ENCODE results near the gene EPB41L1. TPM values are rescaled to one million over a fixed set of nuclear protein-coding genes. Genes with fewer than 3 reads are reported as not detected.

Gene EPB41L1
- total and polyA plus RNA-seq, 10 donors: 1.5 to 18.6 (median 12.0) TPM

DNA sequence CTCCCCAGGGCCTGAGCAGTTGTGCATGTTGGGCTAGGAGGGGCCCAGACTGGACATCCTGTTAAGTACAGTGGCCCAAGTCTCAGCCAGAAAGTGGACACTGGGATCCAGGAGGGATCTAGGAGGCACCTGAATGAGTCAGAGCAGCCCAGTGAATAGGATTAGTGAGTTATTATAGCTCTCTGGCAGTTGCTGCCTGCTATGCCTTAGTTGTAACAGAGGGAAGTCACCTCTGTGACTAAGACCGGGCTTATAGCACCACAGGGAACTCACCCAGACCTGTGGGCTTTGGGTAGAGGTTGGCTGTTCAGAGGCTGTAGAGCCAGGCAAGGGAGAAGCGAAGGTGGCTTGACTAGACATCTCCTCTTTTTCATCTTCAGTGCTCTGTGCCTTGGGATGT lies 42.7 kb downstream of the EPB41L1 start:
- intact Hi-C loops (cut with DNase I; ENCODE audit: low total_unique reads): loop anchor here (5.0 to 10.0 kb wide), 2 partner anchors 40 to 202 kb away; no protein-coding TSS in a partner anchor
- 81 to 95% (median 89%) methylated on average over 2 of the region's 2 CpGs for WGBS, 5 donors
- no peak overlapping the region for H3K27ac ChIP-seq

DNA sequence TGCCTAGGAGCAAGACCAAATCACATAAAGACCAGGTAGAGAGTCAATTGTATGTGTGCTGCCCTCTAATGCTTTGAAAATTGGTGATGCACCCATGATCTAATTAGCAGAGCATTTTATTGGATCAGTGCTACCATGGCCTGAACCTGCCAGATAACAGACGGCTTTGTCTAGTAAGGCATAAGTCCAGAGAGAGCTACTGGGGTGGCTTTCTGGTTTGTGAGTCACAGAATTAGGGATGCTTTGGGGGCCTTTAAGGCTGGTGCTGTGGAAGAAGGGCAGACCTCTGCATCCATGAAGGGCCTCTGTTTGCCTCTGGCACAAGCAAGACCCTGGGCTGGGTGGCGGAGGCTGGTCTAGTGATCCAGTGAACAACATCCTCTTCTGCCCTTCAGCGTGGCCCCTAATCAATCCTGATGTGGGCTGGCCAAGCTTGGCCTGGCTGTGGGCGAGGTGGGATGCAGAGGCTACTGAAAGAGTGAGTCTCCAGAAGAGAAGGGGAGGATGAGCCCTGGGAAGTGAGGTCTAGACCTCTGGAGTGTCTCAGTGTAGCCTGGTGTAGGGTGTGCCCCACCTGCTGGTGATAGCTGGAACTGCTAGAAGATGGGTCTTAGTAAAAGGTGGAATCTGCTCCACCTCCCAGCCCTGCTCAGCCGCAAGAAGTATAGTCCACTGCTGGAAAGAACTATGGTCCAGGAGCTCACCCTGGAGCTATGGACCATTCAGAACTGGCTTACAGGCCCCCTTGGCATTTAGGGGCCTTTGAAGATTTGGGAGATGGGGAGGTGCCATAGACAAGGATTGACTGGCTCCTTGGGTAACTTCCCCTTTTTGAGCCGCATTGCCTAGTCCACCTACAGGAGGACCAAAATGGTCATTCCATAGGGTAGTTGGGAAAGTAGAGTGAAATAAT lies 45.1 kb downstream of the EPB41L1 start:
- no peaks in the 10 kb centered on the region for H3K27me3 ChIP-seq (replicated peaks in 1 of 7)
- H3K4me3 ChIP-seq: no peak overlapping the region
- H3K36me3 ChIP-seq: peaks cover 0 to 5% (median 0%) of the 10 kb centered on the region in 6 donors
- H3K4me1 ChIP-seq: peaks cover 0 to 14% (median 9%) of the 10 kb centered on the region in 6 donors
- 45 to 50% (median 46%) methylated on average over 5 to 6 of the region's 6 CpGs for WGBS, 5 donors
- no peak for TF ChIP-seq POLR2A (IDR thresholded peaks at IDR 0.05)
- no peak for TF ChIP-seq POLR2AphosphoS5 (IDR thresholded peaks at IDR 0.05)
- TF ChIP-seq, protein P1, sequence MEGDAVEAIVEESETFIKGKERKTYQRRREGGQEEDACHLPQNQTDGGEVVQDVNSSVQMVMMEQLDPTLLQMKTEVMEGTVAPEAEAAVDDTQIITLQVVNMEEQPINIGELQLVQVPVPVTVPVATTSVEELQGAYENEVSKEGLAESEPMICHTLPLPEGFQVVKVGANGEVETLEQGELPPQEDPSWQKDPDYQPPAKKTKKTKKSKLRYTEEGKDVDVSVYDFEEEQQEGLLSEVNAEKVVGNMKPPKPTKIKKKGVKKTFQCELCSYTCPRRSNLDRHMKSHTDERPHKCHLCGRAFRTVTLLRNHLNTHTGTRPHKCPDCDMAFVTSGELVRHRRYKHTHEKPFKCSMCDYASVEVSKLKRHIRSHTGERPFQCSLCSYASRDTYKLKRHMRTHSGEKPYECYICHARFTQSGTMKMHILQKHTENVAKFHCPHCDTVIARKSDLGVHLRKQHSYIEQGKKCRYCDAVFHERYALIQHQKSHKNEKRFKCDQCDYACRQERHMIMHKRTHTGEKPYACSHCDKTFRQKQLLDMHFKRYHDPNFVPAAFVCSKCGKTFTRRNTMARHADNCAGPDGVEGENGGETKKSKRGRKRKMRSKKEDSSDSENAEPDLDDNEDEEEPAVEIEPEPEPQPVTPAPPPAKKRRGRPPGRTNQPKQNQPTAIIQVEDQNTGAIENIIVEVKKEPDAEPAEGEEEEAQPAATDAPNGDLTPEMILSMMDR (IDR thresholded peaks at IDR 0.05 in 8 of 11, conservative IDR thresholded peaks at IDR 0.05 in 3 of 11): peak; percentile 69 to 93 (median 87)
- intact Hi-C loops (cut with DNase I; ENCODE audit: low total_unique reads): loop anchor here (5.0 to 10.0 kb wide), 2 partner anchors 42 to 205 kb away; no protein-coding TSS in a partner anchor
- peak; percentile 82 for DNase-seq
- no peak overlapping the region for H3K27ac ChIP-seq
- no peaks in the 10 kb centered on the region for H3K9me3 ChIP-seq

More for the DNA sequence above, 42.7 kb downstream of the EPB41L1 start:
- Histone ChIP-seq H3K4me1 (peaks cover 0 to 7% (median 3%) of the 10 kb centered on the region in 6 donors), H3K27me3 (replicated peaks in 1 of 7) (no peaks in the 10 kb centered on the region), H3K9me3 (no peaks in the 10 kb centered on the region), H3K4me3 (no peak overlapping the region), H3K36me3 (peaks cover 0 to 13% (median 0%) of the 10 kb centered on the region in 6 donors)
- DNase-seq: no peak
- TF ChIP-seq, protein P1 (IDR thresholded peaks at IDR 0.05 in 8 of 11, conservative IDR thresholded peaks at IDR 0.05 in 3 of 11): no peak
- TF ChIP-seq POLR2A (IDR thresholded peaks at IDR 0.05): no peak
- no peak for TF ChIP-seq POLR2AphosphoS5 (IDR thresholded peaks at IDR 0.05)

DNA sequence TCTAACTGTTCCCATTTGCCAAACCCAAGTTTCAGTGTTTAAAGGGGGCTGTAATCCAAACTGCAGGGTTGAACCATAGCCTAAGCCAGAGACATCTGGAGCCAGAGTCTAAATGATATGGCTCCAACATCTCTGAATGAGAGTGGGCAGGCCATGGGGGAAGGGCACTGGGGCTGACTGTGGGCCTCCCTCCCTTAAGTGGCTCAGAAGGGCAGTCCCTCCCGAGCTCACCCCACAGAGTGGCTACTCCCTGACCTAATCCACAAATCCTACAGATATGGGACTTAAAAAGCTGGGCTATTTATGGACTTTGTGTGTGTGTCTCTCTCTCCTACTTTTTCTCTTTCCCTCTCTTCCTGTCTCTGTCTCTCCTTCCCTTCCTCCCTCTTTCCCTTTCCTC lies 45.9 kb downstream of the EPB41L1 start:
- Histone ChIP-seq H3K9me3 (no peaks in the 10 kb centered on the region), H3K4me3 (no peak overlapping the region), H3K4me1 (peaks cover 0 to 14% (median 9%) of the 10 kb centered on the region in 6 donors), H3K27me3 (replicated peaks in 1 of 7) (no peaks in the 10 kb centered on the region), H3K36me3 (no peaks in the 10 kb centered on the region), H3K27ac (no peak overlapping the region)
- no peak for DNase-seq
- intact Hi-C loops (cut with DNase I; ENCODE audit: low total_unique reads): no loop called here
- TF ChIP-seq, protein P1 (IDR thresholded peaks at IDR 0.05 in 8 of 11, conservative IDR thresholded peaks at IDR 0.05 in 3 of 11): no peak
- no peak for TF ChIP-seq POLR2A (IDR thresholded peaks at IDR 0.05)
- no peak for TF ChIP-seq POLR2AphosphoS5 (IDR thresholded peaks at IDR 0.05)
- WGBS, 5 donors: 67 to 83% (median 71%) methylated on average over 1 of the region's 1 CpG

- peak; percentile 43 for DNase-seq
- H3K27ac ChIP-seq: no peak overlapping the region
- no peaks in the 10 kb centered on the region for H3K27me3 ChIP-seq (replicated peaks in 1 of 7)
- H3K36me3 ChIP-seq: no peaks in the 10 kb centered on the region
- WGBS, 5 donors: 79 to 88% (median 87%) methylated on average over 4 of the region's 4 CpGs
- intact Hi-C loops (cut with DNase I; ENCODE audit: low total_unique reads): no loop called here
- TF ChIP-seq, protein P1 (IDR thresholded peaks at IDR 0.05 in 8 of 11, conservative IDR thresholded peaks at IDR 0.05 in 3 of 11): no peak
- no peak for TF ChIP-seq POLR2AphosphoS5 (IDR thresholded peaks at IDR 0.05)
- no peak for TF ChIP-seq POLR2A (IDR thresholded peaks at IDR 0.05)
- no peaks in the 10 kb centered on the region for H3K9me3 ChIP-seq
- no peak overlapping the region for H3K4me3 ChIP-seq
- H3K4me1 ChIP-seq: peaks cover 0 to 14% (median 9%) of the 10 kb centered on the region in 6 donors
These were observed 46.7 kb downstream of the EPB41L1 start for GRCh38 chr20:36201198-36201597.

Measured in spleen (tissue), 11 donors.